K562 treated with DMSO at 1 percent for 24 hours (cell line): ENCODE measurements around the gene HERC3. TPM values are rescaled to one million over a fixed set of nuclear protein-coding genes. Genes with fewer than 3 reads are reported as not detected.

Source experiments
- total RNA-seq: library from RNA; unstranded; fragments of 300-600 nt; gene quantifications from 2 replicates; pipeline ENCODE4 v1.2.3, GENCODE V29; 2022; ENCODE audit warnings: low read depth; ENCODE audit not compliant: insufficient read depth

HERC3 gene
- 9.7 and 10.5 TPM in 2 replicates for total RNA-seq

GRCh38 chr4:88591787-88592599 lies at the start of gene HERC3:
Gene HERC3 (plus strand): TSS chr4:88592480. CDS start chr4:88605824, 13,344 bp downstream.

GRCh38 chr4:88697588-88698329 lies 105.5 kb downstream of the HERC3 start, which contains the start of gene NAP1L5:
Gene NAP1L5 (minus strand): TSS chr4:88697829. CDS start chr4:88697754, 75 bp downstream.

Other genes with a start within 250 kb of the HERC3 start
- 0.98 and 1.3 TPM in 2 replicates for gene HERC6, start 213.6 kb upstream of the HERC3 start, total RNA-seq
- not detected in 2 replicates for gene HERC5, start 135.4 kb upstream of the HERC3 start, total RNA-seq
- 99.9 and 110 TPM in 2 replicates for gene PYURF, start 68.7 kb upstream of the HERC3 start, total RNA-seq
- 2.9 TPM in 2 replicates for gene NAP1L5, start 105.3 kb downstream of the HERC3 start, total RNA-seq